GM23338 (cell line): ENCODE results near the gene LDLRAD3. TPM values are rescaled to one million over a fixed set of nuclear protein-coding genes. Genes with fewer than 3 reads are reported as not detected.

Source experiments
- ATAC-seq: fragments of 200-7000 bp; cut with Tn5 transposase; 3 replicates; pipeline ENCODE4 v1.9.1; 2020
- DNase-seq: peaks from one replicate; pipeline ENCODE4 v3.0.0-alpha.2; 2015; ENCODE audit warnings: low spot score
- H2AFZ ChIP-seq: fragments of 200-600 bp; sonication (generic); 2 replicates; pipeline ENCODE4 v1.8.0; 2016; ENCODE audit warnings: antibody characterized with exemption, mild to moderate bottlenecking, moderate library complexity
- H3F3A ChIP-seq: fragments of 200-600 bp; sonication (generic); replicated peaks from 2 replicates; pipeline ENCODE4 v1.8.0; 2017; ENCODE audit warnings: antibody characterized with exemption, mixed run types, low read depth
- H3K27ac ChIP-seq: fragments of 200-600 bp; sonication (generic); 2 replicates; pipeline ENCODE4 v1.6.1; 2016; ENCODE audit warnings: low read depth
- H3K27me3 ChIP-seq: fragments of 200-600 bp; sonication (generic); 2 replicates; pipeline ENCODE4 v1.8.0; 2016; ENCODE audit warnings: mild to moderate bottlenecking, mixed run types, moderate library complexity; ENCODE audit not compliant: insufficient read depth
- H3K36me3 ChIP-seq: fragments of 200-600 bp; sonication (generic); 2 replicates; pipeline ENCODE4 v1.8.0; 2016; ENCODE audit warnings: mild to moderate bottlenecking; ENCODE audit not compliant: insufficient read depth
- H3K4me1 ChIP-seq: fragments of 200-600 bp; sonication (generic); 2 replicates; pipeline ENCODE4 v1.8.0; 2016; ENCODE audit warnings: mild to moderate bottlenecking, moderate library complexity; ENCODE audit not compliant: insufficient read depth
- H3K4me2 ChIP-seq: fragments of 200-600 bp; sonication (generic); 2 replicates; pipeline ENCODE4 v1.7.1; 2017; ENCODE audit warnings: mixed run types
- H3K4me3 ChIP-seq: fragments of 200-600 bp; sonication (generic); 2 replicates; pipeline ENCODE4 v1.6.1; 2016; ENCODE audit warnings: mixed run types
- H3K79me2 ChIP-seq: fragments of 200-600 bp; sonication (generic); replicated peaks from 2 replicates; pipeline ENCODE4 v1.8.0; 2017; ENCODE audit warnings: mild to moderate bottlenecking; ENCODE audit not compliant: insufficient read depth
- H3K9me2 ChIP-seq: fragments of 200-600 bp; sonication (generic); 2 replicates; pipeline ENCODE4 v1.8.0; 2017; ENCODE audit not compliant: insufficient read depth
- H4K20me1 ChIP-seq: fragments of 200-600 bp; sonication (generic); replicated peaks from 2 replicates; pipeline ENCODE4 v1.8.0; 2017; ENCODE audit warnings: mild to moderate bottlenecking; ENCODE audit not compliant: insufficient read depth
- H3K27ac Mint-ChIP-seq: 2 replicates; pipeline ENCODE4 v1.8.0; 2020; ENCODE audit warnings: inconsistent platforms, mild to moderate bottlenecking, moderate library complexity, mixed read lengths
- H3K27me3 Mint-ChIP-seq: 3 replicates; pipeline ENCODE4 v1.8.0; 2022; ENCODE audit warnings: low read depth, mild to moderate bottlenecking, moderate library complexity, mixed read lengths, inconsistent platforms; ENCODE audit not compliant: insufficient read depth, poor library complexity
- H3K36me3 Mint-ChIP-seq: 3 replicates; pipeline ENCODE4 v1.8.0; 2021; ENCODE audit warnings: low read depth, mild to moderate bottlenecking, inconsistent platforms, moderate library complexity, mixed read lengths
- H3K4me1 Mint-ChIP-seq: 3 replicates; pipeline ENCODE4 v1.8.0; 2020; ENCODE audit warnings: mild to moderate bottlenecking, inconsistent platforms, mixed read lengths
- H3K4me3 Mint-ChIP-seq: 3 replicates; pipeline ENCODE4 v1.8.0; 2021; ENCODE audit warnings: moderate library complexity, mild to moderate bottlenecking, inconsistent platforms, mixed read lengths
- H3K9me3 Mint-ChIP-seq: 3 replicates; pipeline ENCODE4 v1.8.0; 2020; ENCODE audit warnings: moderate library complexity, mild to moderate bottlenecking, inconsistent platforms, mixed read lengths
- CREB1 ChIP-seq: fragments of 250-450 bp; sonication (Bioruptor Pico); IDR thresholded peaks from 2 replicates; pipeline ENCODE4 v1.5.0; 2020; ENCODE audit warnings: low read depth, mild to moderate bottlenecking, moderate library complexity
- CTCF ChIP-seq, 2 experiments: fragments of 200-600 bp in 1 of 2; sonication (generic) in 1 of 2; conservative IDR thresholded peaks; 2 replicates each; pipeline versions ENCODE4 v1.5.1 to v1.6.1; 2016 to 2017; ENCODE audit warnings: antibody characterized with exemption in 2 of 2, low read depth in 2 of 2, mild to moderate bottlenecking in 2 of 2, moderate library complexity in 1 of 2
- ETS1 ChIP-seq: IDR thresholded peaks from 2 replicates; pipeline ENCODE4 v1.6.1; 2016; ENCODE audit warnings: antibody characterized with exemption
- EZH2 ChIP-seq: fragments of 200-600 bp; sonication (generic); IDR thresholded peaks from one replicate; pipeline ENCODE4 v1.8.0; 2017; ENCODE audit warnings: antibody characterized with exemption, mild to moderate bottlenecking, low read depth; ENCODE audit not compliant: unreplicated experiment
- EZH2phosphoT487 ChIP-seq: fragments of 200-600 bp; sonication (generic); IDR thresholded peaks from one replicate; pipeline ENCODE4 v1.8.1; 2018; ENCODE audit warnings: antibody characterized with exemption; ENCODE audit not compliant: unreplicated experiment
- JUNB ChIP-seq: IDR thresholded peaks from one replicate; pipeline ENCODE4 v1.6.1; 2016; ENCODE audit warnings: antibody characterized with exemption; ENCODE audit not compliant: unreplicated experiment
- NANOG ChIP-seq: IDR thresholded peaks from 2 replicates; pipeline ENCODE4 v1.6.1; 2016; ENCODE audit warnings: antibody characterized with exemption, borderline replicate concordance
- POLR2AphosphoS5 ChIP-seq: IDR thresholded peaks from 2 replicates; pipeline ENCODE4 v1.6.1; 2016; ENCODE audit warnings: antibody characterized with exemption, low read depth
- REST ChIP-seq: IDR thresholded peaks from one replicate; pipeline ENCODE4 v1.6.1; 2018; ENCODE audit warnings: antibody characterized with exemption; ENCODE audit not compliant: unreplicated experiment
- STAT1 ChIP-seq: IDR thresholded peaks from one replicate; pipeline ENCODE4 v1.6.1; 2016; ENCODE audit warnings: antibody characterized with exemption; ENCODE audit not compliant: unreplicated experiment
- ZNF114 ChIP-seq: fragments of 250-450 bp; sonication (Bioruptor Pico); IDR thresholded peaks from 2 replicates; pipeline ENCODE4 v1.5.0; 2020; ENCODE audit warnings: mild to moderate bottlenecking, moderate library complexity
- ZNF331 ChIP-seq: fragments of 250-450 bp; sonication (Bioruptor Pico); IDR thresholded peaks from 2 replicates; pipeline ENCODE4 v1.5.0; 2020; ENCODE audit warnings: low read depth, mild to moderate bottlenecking, moderate library complexity
- ZNF462 ChIP-seq: fragments of 250-450 bp; sonication (Bioruptor Pico); IDR thresholded peaks from 2 replicates; pipeline ENCODE4 v1.5.0; 2020; ENCODE audit warnings: mild to moderate bottlenecking, moderate library complexity
- polyA plus RNA-seq: library from polyadenylated mRNA; unstranded; fragments of >200 nt; fragmentation: Nextera tagmentation; extraction: Ambion mirVana; gene quantifications from 2 replicates; pipeline ENCODE4 v1.2.1, GENCODE V29; 2016
- total RNA-seq: library from RNA; depleted of rRNA; stranded (reverse); fragments of >200 nt; shearing (Covaris generic); gene quantifications from 2 replicates; pipeline ENCODE4 v1.2.3, GENCODE V29; 2014

The LDLRAD3 gene
- total and polyA plus RNA-seq, 2 experiments from 2014 or later = 8.5 to 19.4 TPM

- no peaks in the 10 kb centered on the region for H3F3A ChIP-seq
- DNase-seq (peak; percentile 13), ATAC-seq (peak; percentile 25)
- H3K36me3 Mint-ChIP-seq = peaks cover 5% of the 10 kb centered on the region
- no peak overlapping the region for H2AFZ ChIP-seq
- H3K79me2 ChIP-seq = peaks cover 28% of the 10 kb centered on the region
- peaks cover 11% of the 10 kb centered on the region; the same call in 1 of the 2 replicates for H3K9me2 ChIP-seq
- H3K4me2 ChIP-seq = no peak overlapping the region; the same call in 1 of the 2 replicates
- no peaks in the 10 kb centered on the region for H3K27me3 ChIP-seq
- H3K36me3 ChIP-seq = no peaks in the 10 kb centered on the region; the same call in 1 of the 2 replicates
- H3K4me3 ChIP-seq = no peak overlapping the region
- peaks cover 2% of the 10 kb centered on the region for H3K27me3 Mint-ChIP-seq
- peaks cover 31% of the 10 kb centered on the region for H3K4me1 Mint-ChIP-seq
- H3K4me1 ChIP-seq = peaks cover 21% of the 10 kb centered on the region
- H3K27ac Mint-ChIP-seq = no peak overlapping the region
- no peak for TF ChIP-seq ZNF462 (CRISPR knock-in tag)
- no peak for TF ChIP-seq JUNB
- TF ChIP-seq POLR2AphosphoS5 = no peak
- TF ChIP-seq ZNF331 = no peak
- no peak for TF ChIP-seq STAT1
- TF ChIP-seq ZNF114 = no peak
- no peak for TF ChIP-seq NANOG
- TF ChIP-seq EZH2phosphoT487 = no peak
- TF ChIP-seq ETS1 = no peak
- no peak for TF ChIP-seq EZH2
- TF ChIP-seq REST = no peak
- no peak for TF ChIP-seq CTCF (conservative IDR thresholded peaks at IDR 0.05; ENCODE audit: low read depth in 2 of 2)
- no peak for TF ChIP-seq CREB1
- no peaks in the 10 kb centered on the region; the same call in 1 of the 2 replicates for H4K20me1 ChIP-seq
- H3K27ac ChIP-seq = no peak overlapping the region
- peaks cover 4% of the 10 kb centered on the region for H3K9me3 Mint-ChIP-seq
- H3K4me3 Mint-ChIP-seq = no peak overlapping the region
Measured at GRCh38 chr11:36051235-36052144, 107.6 kb downstream of the LDLRAD3 start.
